ENCODE measurements around the gene LHX5. TPM values are rescaled to one million over a fixed set of nuclear protein-coding genes. Genes with fewer than 3 reads are reported as not detected.

Gene LHX5
- total RNA-seq, 1 donor from 2014 or later, result not detected

DNA sequence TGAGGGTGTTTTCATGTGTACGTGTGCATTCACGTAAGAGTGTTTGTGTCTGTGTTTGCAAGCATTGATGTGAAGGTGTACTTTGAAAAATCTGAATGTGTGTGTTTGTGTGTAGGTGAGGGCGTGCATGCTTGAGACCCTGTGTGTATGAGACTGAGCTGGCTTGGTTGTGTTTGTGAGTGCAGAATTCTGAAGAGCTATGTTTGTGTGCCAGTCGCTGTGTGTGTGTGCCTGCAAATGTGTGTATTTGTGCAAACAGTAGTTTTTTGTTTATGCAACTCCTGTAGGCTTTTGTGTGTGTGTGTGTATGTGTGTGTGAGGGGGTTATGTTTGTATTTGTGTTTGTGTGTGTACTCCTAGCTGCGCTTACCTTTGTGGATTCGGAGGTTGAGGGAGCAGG, 1.7 kb upstream of the LHX5 start:
- no peak overlapping the region for H3K4me3 ChIP-seq
- intact Hi-C loops (cut with DNase I), result no loop called here
- peaks cover 98% of the 10 kb centered on the region for H3K27me3 ChIP-seq
- TF ChIP-seq, protein P1, sequence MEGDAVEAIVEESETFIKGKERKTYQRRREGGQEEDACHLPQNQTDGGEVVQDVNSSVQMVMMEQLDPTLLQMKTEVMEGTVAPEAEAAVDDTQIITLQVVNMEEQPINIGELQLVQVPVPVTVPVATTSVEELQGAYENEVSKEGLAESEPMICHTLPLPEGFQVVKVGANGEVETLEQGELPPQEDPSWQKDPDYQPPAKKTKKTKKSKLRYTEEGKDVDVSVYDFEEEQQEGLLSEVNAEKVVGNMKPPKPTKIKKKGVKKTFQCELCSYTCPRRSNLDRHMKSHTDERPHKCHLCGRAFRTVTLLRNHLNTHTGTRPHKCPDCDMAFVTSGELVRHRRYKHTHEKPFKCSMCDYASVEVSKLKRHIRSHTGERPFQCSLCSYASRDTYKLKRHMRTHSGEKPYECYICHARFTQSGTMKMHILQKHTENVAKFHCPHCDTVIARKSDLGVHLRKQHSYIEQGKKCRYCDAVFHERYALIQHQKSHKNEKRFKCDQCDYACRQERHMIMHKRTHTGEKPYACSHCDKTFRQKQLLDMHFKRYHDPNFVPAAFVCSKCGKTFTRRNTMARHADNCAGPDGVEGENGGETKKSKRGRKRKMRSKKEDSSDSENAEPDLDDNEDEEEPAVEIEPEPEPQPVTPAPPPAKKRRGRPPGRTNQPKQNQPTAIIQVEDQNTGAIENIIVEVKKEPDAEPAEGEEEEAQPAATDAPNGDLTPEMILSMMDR (IDR thresholded peaks at IDR 0.05), result no peak
- DNase-seq, result no peak
- no peak overlapping the region for H3K27ac ChIP-seq
- H3K9me3 ChIP-seq, result no peaks in the 10 kb centered on the region
- no peak for ATAC-seq
- no peaks in the 10 kb centered on the region for H3K4me1 ChIP-seq
- H3K36me3 ChIP-seq, result no peaks in the 10 kb centered on the region

DNA sequence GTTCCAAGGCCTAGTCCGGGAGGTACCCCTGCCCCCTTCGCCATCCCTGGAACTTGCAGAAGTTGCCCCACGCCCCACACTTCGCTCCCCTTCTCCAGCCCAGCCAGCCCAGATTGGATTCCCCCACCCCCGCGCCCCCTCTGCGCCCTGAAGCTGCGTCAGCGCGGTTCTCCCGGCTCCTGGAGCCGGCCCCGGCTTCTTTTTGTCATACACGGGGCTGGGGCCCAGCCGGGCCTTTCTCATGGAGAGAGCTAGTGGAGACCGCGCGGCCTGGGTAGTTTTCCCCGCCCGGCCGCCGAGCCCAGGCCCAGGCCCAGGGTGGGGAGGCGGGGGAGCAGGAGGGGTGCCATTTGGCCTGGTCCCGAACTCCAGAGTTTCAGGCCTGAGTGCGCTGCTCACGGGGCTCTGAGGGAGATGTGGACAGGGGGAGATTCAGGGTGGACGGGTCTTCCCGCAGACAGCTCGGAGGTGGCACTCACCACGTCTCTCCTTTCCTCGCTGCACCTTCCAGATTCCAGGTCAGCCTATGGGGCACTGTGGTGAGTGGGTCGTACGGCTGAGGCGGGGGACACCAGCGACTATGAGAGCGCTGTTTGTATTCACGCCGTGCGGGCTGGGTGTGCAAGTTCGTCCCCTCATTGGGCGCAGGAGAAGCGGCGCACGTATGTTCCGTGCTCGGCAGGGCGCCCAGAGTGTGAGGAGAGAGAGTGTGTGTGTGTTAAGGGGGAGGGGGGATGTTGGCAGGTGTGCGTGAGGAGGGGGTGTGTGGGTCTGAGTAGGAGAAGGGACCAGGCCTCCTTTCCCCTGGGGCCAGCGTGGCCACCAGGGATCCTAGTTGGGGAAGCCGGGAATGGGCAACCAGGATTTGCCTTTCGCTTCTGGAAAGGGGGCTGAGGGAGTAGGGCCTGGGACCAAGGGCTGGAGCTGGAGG, 785 bp upstream of the LHX5 start:
- no peaks in the 10 kb centered on the region for H3K36me3 ChIP-seq
- peaks cover 98% of the 10 kb centered on the region for H3K27me3 ChIP-seq
- TF ChIP-seq, protein P1 (IDR thresholded peaks at IDR 0.05), result no peak
- intact Hi-C loops (cut with DNase I), result no loop called here
- ATAC-seq (no peak), DNase-seq (no peak)
- no peaks in the 10 kb centered on the region for H3K4me1 ChIP-seq
- H3K4me3 ChIP-seq, result no peak overlapping the region
- no peak overlapping the region for H3K27ac ChIP-seq
- H3K9me3 ChIP-seq, result no peaks in the 10 kb centered on the region

DNA sequence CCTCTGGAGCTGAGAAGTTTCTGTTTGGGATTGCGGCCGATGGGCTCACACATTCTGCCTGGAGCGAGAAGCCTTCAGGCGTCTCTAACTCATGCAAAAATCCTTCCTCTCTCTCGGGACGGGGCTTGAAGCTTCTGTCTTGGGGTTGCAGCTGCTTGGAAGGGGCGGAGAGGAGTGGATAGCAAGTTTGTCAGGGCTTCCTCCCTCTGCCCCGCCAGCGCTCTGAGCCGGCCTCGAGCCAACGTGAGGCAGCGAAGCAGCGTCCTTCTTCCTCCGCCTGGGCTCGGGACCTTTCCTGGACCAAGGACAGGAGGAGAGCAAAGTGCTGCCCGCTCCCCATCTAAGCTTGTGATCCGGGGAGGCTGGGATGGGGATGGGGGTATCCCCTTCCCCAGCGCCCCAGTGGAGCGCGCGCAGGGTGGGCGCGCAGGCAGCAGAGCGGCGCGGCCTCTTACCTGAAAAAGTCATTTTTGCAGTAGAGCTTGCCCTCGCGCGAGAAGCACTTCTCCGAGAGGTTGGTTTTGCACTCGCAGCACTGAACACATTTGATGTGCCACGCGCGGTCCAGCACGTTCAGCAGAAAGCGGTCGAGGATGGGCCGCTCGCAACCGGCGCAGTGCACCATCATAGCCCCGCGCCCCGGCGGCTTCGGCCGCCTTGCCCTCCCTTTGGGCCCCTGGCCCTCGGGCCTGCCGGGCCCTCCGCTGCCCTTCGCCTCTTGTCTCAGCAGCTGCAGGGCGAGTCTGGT, 626 bp downstream of the LHX5 start:
- Histone ChIP-seq H3K4me1 (no peaks in the 10 kb centered on the region), H3K36me3 (no peaks in the 10 kb centered on the region), H3K27ac (no peak overlapping the region), H3K27me3 (peaks cover 100% of the 10 kb centered on the region), H3K4me3 (no peak overlapping the region), H3K9me3 (no peaks in the 10 kb centered on the region)
- ATAC-seq (no peak), DNase-seq (no peak)
- intact Hi-C loops (cut with DNase I), result no loop called here
- TF ChIP-seq, protein P1 (IDR thresholded peaks at IDR 0.05), result no peak

DNA sequence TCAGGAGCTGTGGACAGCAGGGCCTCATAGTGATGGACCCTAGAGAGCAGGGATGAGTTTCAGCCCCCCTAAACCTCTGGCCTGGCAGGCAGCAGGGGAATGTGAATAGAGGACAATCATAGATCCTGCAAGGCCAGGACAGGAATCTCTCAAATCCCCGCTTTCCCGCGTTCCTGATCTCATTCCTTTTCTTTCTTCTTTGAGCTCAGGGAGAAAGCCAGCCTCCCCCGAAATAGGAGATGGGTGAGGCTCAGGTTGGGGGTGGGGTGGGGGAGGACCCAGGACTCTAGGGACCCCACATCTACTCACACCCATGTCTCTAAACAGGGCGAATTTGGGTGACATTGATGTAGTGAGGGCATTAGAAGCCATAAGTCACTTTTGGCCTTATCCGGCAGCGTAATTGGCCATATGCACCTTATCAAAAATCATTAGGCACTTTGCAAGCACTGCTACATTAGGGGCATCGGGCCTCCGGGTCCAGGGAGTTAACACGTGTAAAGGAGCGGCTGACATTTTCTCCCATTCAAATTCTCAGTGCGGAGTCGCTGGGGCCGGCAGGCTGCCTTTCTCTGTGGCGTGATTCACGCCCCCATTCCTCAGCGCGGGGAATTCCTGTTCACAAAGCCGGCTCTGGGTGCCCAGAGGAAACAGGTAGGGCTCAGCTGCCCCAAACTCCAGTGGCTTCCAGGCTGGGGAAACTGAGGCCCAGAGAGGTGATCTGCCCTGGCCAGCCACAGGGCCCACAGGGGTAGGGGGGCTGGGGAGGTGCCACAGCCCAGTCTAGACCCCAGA, 1.5 kb downstream of the LHX5 start:
- DNase-seq (no peak), ATAC-seq (no peak)
- no peaks in the 10 kb centered on the region for H3K9me3 ChIP-seq
- no peak overlapping the region for H3K4me3 ChIP-seq
- H3K4me1 ChIP-seq, result peaks cover 4% of the 10 kb centered on the region
- H3K36me3 ChIP-seq, result no peaks in the 10 kb centered on the region
- no peak overlapping the region for H3K27ac ChIP-seq
- TF ChIP-seq, protein P1 (IDR thresholded peaks at IDR 0.05), result no peak
- peaks cover 100% of the 10 kb centered on the region for H3K27me3 ChIP-seq
- intact Hi-C loops (cut with DNase I), result loop anchor here (10.0 kb wide), 1 partner anchor 445 kb away; no protein-coding TSS in a partner anchor

DNA sequence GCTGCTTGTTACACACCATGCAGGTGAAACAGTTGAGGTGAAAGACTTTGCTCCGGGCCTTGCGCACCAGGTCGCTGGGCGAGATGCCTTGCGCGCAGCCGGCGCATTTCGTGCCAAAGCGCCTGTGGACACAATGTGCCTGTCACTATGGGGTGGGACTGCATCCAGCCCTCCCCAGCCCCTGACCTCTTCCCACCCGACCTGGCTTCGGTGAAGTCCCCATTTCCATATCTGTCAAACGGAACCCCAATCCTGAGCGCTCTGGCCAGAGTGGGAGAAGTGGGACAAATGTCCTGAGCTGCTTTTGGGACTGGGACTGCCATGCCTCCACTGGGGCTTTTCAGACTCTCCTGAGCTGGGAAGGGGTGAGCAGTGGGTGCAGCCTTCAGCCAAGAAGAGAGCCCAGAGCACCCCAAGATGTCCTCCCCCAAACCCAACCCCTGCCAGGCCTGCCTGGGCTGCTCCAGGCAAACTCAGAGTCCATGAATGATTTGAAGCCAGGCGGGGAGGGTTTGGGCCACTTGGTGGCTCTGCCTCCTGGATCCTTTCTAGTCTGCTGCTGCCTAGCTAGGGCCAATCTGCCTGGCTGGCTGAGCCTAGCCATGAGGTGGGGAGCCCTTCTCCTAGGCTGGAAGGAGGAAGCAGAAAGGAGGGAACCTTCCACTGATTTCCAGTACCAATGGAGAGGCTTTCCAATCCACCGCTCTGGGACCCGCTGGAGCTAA, 2.3 kb downstream of the LHX5 start:
- ATAC-seq (no peak), DNase-seq (no peak)
- TF ChIP-seq, protein P1 (IDR thresholded peaks at IDR 0.05), result no peak
- H3K9me3 ChIP-seq, result no peaks in the 10 kb centered on the region
- H3K27me3 ChIP-seq, result peaks cover 100% of the 10 kb centered on the region
- H3K27ac ChIP-seq, result no peak overlapping the region
- intact Hi-C loops (cut with DNase I), result loop anchor here (10.0 kb wide), 1 partner anchor 445 kb away; no protein-coding TSS in a partner anchor
- H3K36me3 ChIP-seq, result no peaks in the 10 kb centered on the region
- H3K4me1 ChIP-seq, result peaks cover 11% of the 10 kb centered on the region
- H3K4me3 ChIP-seq, result no peak overlapping the region
